HEK293 (cell line): ENCODE measurements around the gene COPE.

Source experiments
- CTCF ChIA-PET: fragments of 350-600 bp; formaldehyde crosslinking; extraction: SDS; loops from one replicate; lab custom pipeline; 2021; ENCODE audit warnings: antibody characterized with exemption; lab: Yijun Ruan, JAX
- POLR2A ChIA-PET: fragments of 300-600 bp; formaldehyde crosslinking; extraction: SDS; loops from one replicate; lab custom pipeline; 2020; ENCODE audit warnings: antibody characterized with exemption, inconsistent platforms; lab: Yijun Ruan, JAX
- H3K27ac ChIP-seq: fragments of 200-500 bp; sonication (Bioruptor generic); 2 replicates; pipeline ENCODE4 v1.5.1; 2014; ENCODE audit warnings: low read depth, low read length, control low read depth, inconsistent platforms; ENCODE audit errors: extremely low read depth
- H3K36me3 ChIP-seq, 2 experiments: fragments of 200-500 bp in 1 of 2; sonication (Bioruptor generic) in 1 of 2; 1 replicate in 1 of 2; 2 replicates in 1 of 2; pipeline ENCODE4 v1.5.1; 2014 to 2017; ENCODE audit warnings: inconsistent platforms in 2 of 2, low read length in 2 of 2; ENCODE audit not compliant: control insufficient read depth in 2 of 2, insufficient read depth in 1 of 2
- H3K4me1 ChIP-seq: fragments of 200-500 bp; sonication (Bioruptor generic); 2 replicates; pipeline ENCODE4 v1.5.1; 2014; ENCODE audit warnings: mild to moderate bottlenecking, low read length, inconsistent platforms; ENCODE audit not compliant: control insufficient read depth, insufficient read depth
- H3K4me3 ChIP-seq: 2 replicates; pipeline ENCODE4 v1.5.1; 2011; ENCODE audit warnings: low read depth, mild to moderate bottlenecking, control low read depth, low read length, moderate library complexity
- H3K9me3 ChIP-seq: fragments of 200-500 bp; sonication (Bioruptor generic); 2 replicates; pipeline ENCODE4 v1.5.1; 2014; ENCODE audit warnings: low read depth, low read length, inconsistent platforms; ENCODE audit not compliant: control insufficient read depth, insufficient read depth
- GLIS1 ChIP-seq: fragments of 450-650 bp; formaldehyde crosslinking; IDR thresholded peaks from 2 replicates; pipeline ENCODE4 v1.5.1; 2016; ENCODE audit warnings: missing biosample characterization, missing genetic modification characterization
- KLF7 ChIP-seq: fragments of 450-650 bp; formaldehyde crosslinking; IDR thresholded peaks from 2 replicates; pipeline ENCODE4 v1.5.1; 2016; ENCODE audit warnings: missing biosample characterization, missing genetic modification characterization, borderline replicate concordance
- SP3 ChIP-seq: fragments of 450-650 bp; formaldehyde crosslinking; IDR thresholded peaks from 2 replicates; pipeline ENCODE4 v1.5.1; 2016; ENCODE audit warnings: missing biosample characterization, missing genetic modification characterization
- ZFP3 ChIP-seq: fragments of 450-650 bp; formaldehyde crosslinking; IDR thresholded peaks from 2 replicates; pipeline ENCODE4 v1.5.1; 2016; ENCODE audit warnings: low read depth, missing biosample characterization, missing genetic modification characterization
- ZNF18 ChIP-seq: fragments of 450-650 bp; formaldehyde crosslinking; IDR thresholded peaks from 2 replicates; pipeline ENCODE4 v1.5.1; 2016; ENCODE audit warnings: missing biosample characterization, missing genetic modification characterization
- ZNF354C ChIP-seq: fragments of 450-650 bp; formaldehyde crosslinking; IDR thresholded peaks from 2 replicates; pipeline ENCODE4 v1.5.1; 2016; ENCODE audit warnings: missing biosample characterization, missing genetic modification characterization, low read depth, borderline replicate concordance
- TF ChIP-seq, protein P1 (sequence below): fragments of 450-650 bp; formaldehyde crosslinking; IDR thresholded peaks from 2 replicates; pipeline ENCODE4 v1.5.1; 2016; ENCODE audit warnings: missing biosample characterization, missing genetic modification characterization
- TF ChIP-seq, protein P2 (sequence below): fragments of 450-650 bp; formaldehyde crosslinking; IDR thresholded peaks from 2 replicates; pipeline ENCODE4 v1.5.1; 2016; ENCODE audit warnings: missing biosample characterization, missing genetic modification characterization

The COPE gene

GRCh38 chr19:18905058-18905456, 14.1 kb downstream of the COPE start:
- Histone ChIP-seq H3K4me3 (no peak overlapping the region), H3K9me3 (no peaks in the 10 kb centered on the region), H3K4me1 (no peaks in the 10 kb centered on the region), H3K27ac (no peak overlapping the region), H3K36me3 (peaks cover 0 to 75% of the 10 kb centered on the region in 2 experiments; a peak in 2 of 3 replicates)
- POLR2A ChIA-PET = no interaction called here
- TF ChIP-seq ZFP3 (tag by site-specific recombination) = no peak
- TF ChIP-seq GLIS1 (tag by site-specific recombination) = peak; percentile 72
- no peak for TF ChIP-seq KLF7 (tag by site-specific recombination)
- CTCF ChIA-PET = interaction anchor here (0.9 kb wide), 1 partner anchor 9 kb away, joined by 3 read pairs; the partner anchor contains the start of gene CERS1

GRCh38 chr19:18904334-18905057, 14.7 kb downstream of the COPE start:
- peaks cover 0 to 75% of the 10 kb centered on the region in 2 experiments; a peak in 2 of 3 replicates for H3K36me3 ChIP-seq
- CTCF ChIA-PET = interaction anchor here (0.9 kb wide), 1 partner anchor 9 kb away, joined by 3 read pairs; the partner anchor contains the start of gene CERS1

More at GRCh38 chr19:18904334-18905057, 14.7 kb downstream of the COPE start:
- Histone ChIP-seq H3K4me1 (no peaks in the 10 kb centered on the region), H3K27ac (no peak overlapping the region)
- POLR2A ChIA-PET = no interaction called here
- no peak for TF ChIP-seq SP3 (tag by site-specific recombination)
- TF ChIP-seq ZNF18 (tag by site-specific recombination) = no peak
- TF ChIP-seq, protein P1, sequence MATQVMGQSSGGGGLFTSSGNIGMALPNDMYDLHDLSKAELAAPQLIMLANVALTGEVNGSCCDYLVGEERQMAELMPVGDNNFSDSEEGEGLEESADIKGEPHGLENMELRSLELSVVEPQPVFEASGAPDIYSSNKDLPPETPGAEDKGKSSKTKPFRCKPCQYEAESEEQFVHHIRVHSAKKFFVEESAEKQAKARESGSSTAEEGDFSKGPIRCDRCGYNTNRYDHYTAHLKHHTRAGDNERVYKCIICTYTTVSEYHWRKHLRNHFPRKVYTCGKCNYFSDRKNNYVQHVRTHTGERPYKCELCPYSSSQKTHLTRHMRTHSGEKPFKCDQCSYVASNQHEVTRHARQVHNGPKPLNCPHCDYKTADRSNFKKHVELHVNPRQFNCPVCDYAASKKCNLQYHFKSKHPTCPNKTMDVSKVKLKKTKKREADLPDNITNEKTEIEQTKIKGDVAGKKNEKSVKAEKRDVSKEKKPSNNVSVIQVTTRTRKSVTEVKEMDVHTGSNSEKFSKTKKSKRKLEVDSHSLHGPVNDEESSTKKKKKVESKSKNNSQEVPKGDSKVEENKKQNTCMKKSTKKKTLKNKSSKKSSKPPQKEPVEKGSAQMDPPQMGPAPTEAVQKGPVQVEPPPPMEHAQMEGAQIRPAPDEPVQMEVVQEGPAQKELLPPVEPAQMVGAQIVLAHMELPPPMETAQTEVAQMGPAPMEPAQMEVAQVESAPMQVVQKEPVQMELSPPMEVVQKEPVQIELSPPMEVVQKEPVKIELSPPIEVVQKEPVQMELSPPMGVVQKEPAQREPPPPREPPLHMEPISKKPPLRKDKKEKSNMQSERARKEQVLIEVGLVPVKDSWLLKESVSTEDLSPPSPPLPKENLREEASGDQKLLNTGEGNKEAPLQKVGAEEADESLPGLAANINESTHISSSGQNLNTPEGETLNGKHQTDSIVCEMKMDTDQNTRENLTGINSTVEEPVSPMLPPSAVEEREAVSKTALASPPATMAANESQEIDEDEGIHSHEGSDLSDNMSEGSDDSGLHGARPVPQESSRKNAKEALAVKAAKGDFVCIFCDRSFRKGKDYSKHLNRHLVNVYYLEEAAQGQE (tag by site-specific recombination) = peak; percentile 54
- TF ChIP-seq, protein P2, sequence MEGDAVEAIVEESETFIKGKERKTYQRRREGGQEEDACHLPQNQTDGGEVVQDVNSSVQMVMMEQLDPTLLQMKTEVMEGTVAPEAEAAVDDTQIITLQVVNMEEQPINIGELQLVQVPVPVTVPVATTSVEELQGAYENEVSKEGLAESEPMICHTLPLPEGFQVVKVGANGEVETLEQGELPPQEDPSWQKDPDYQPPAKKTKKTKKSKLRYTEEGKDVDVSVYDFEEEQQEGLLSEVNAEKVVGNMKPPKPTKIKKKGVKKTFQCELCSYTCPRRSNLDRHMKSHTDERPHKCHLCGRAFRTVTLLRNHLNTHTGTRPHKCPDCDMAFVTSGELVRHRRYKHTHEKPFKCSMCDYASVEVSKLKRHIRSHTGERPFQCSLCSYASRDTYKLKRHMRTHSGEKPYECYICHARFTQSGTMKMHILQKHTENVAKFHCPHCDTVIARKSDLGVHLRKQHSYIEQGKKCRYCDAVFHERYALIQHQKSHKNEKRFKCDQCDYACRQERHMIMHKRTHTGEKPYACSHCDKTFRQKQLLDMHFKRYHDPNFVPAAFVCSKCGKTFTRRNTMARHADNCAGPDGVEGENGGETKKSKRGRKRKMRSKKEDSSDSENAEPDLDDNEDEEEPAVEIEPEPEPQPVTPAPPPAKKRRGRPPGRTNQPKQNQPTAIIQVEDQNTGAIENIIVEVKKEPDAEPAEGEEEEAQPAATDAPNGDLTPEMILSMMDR = no peak
- no peak for TF ChIP-seq ZNF354C
- TF ChIP-seq, all 188 proteins: peak for 1
- no peaks in the 10 kb centered on the region for H3K9me3 ChIP-seq
- H3K4me3 ChIP-seq = no peak overlapping the region
